HepG2 (cell line): Measurements from ENCODE around the gene PSMD1. TPM values are rescaled to one million over a fixed set of nuclear protein-coding genes. Genes with fewer than 3 reads are reported as not detected.
A peak's percentile ranks its signal among the peaks of the same experiment; 100 is the strongest.

Experiments
- BRCA1 ChIP-seq: sonication (generic); formaldehyde crosslinking; IDR thresholded peaks from 2 replicates; pipeline ENCODE4 v1.4.0; 2020; ENCODE audit warnings: missing genetic modification reagents
- BRF2 ChIP-seq: sonication (generic); formaldehyde crosslinking; IDR thresholded peaks from 2 replicates; pipeline ENCODE4 v1.8.1; 2022; ENCODE audit warnings: mild to moderate bottlenecking, missing genetic modification reagents
- CREM ChIP-seq, 2 experiments: sonication (generic) in 1 of 2; formaldehyde crosslinking in 1 of 2; IDR thresholded peaks; 2 replicates each; pipeline versions ENCODE4 v1.4.0 to v1.6.1; 2016 to 2020; ENCODE audit warnings: antibody characterized with exemption in 1 of 2, mild to moderate bottlenecking in 1 of 2, missing genetic modification reagents in 1 of 2
- EP300 ChIP-seq, 3 experiments: sonication (generic) in 1 of 3; formaldehyde crosslinking in 1 of 3; IDR thresholded peaks; 2 replicates each; pipeline versions ENCODE4 v1.5.1 to v1.6.1; 2011 to 2020; ENCODE audit warnings: low read depth in 2 of 3, low read length in 2 of 3, borderline replicate concordance in 1 of 3, improper control_type of control experiment in 1 of 3, mild to moderate bottlenecking in 1 of 3, missing genetic modification reagents in 1 of 3, moderate library complexity in 1 of 3
- FOXC1 ChIP-seq: sonication (generic); formaldehyde crosslinking; IDR thresholded peaks from 2 replicates; pipeline ENCODE4 v1.8.0; 2022; ENCODE audit warnings: mild to moderate bottlenecking, missing genetic modification reagents, borderline replicate concordance
- ISX ChIP-seq: sonication (generic); formaldehyde crosslinking; conservative IDR thresholded peaks from 2 replicates; pipeline ENCODE4 v1.5.0; 2020; ENCODE audit warnings: missing genetic modification reagents
- KAT8 ChIP-seq: IDR thresholded peaks from 2 replicates; pipeline ENCODE4 v1.6.1; 2016; ENCODE audit warnings: missing genetic modification reagents, missing compliant biosample characterization
- KMT2A ChIP-seq: sonication (generic); formaldehyde crosslinking; IDR thresholded peaks from 2 replicates; pipeline ENCODE4 v1.4.0; 2020; ENCODE audit warnings: missing genetic modification reagents
- POLR2G ChIP-seq: fragments of 200-400 bp; formaldehyde crosslinking; IDR thresholded peaks from 2 replicates; pipeline ENCODE4 v1.6.1; 2018; ENCODE audit warnings: mild to moderate bottlenecking, low read depth, low read length, moderate library complexity
- PRDM15 ChIP-seq: sonication (generic); formaldehyde crosslinking; IDR thresholded peaks from 2 replicates; pipeline ENCODE4 v1.4.0; 2020; ENCODE audit warnings: missing genetic modification reagents
- PRPF4 ChIP-seq: fragments of 200-400 bp; formaldehyde crosslinking; IDR thresholded peaks from 2 replicates; pipeline ENCODE4 v1.6.1; 2016; ENCODE audit warnings: low read length, low read depth; ENCODE audit not compliant: poor library complexity, severe bottlenecking
- ZBTB20 ChIP-seq: sonication (generic); formaldehyde crosslinking; IDR thresholded peaks from 2 replicates; pipeline ENCODE4 v1.8.1; 2023; ENCODE audit warnings: missing genetic modification reagents, low read depth, mild to moderate bottlenecking, borderline replicate concordance
- ZBTB21 ChIP-seq: sonication (generic); formaldehyde crosslinking; IDR thresholded peaks from 2 replicates; pipeline ENCODE4 v1.4.0; 2020; ENCODE audit warnings: missing genetic modification reagents
- ZBTB4 ChIP-seq: sonication (generic); formaldehyde crosslinking; IDR thresholded peaks from 2 replicates; pipeline ENCODE4 v1.4.0; 2020; ENCODE audit warnings: missing genetic modification reagents, mild to moderate bottlenecking, borderline replicate concordance
- ZFP41 ChIP-seq: sonication (generic); formaldehyde crosslinking; IDR thresholded peaks from 2 replicates; pipeline ENCODE4 v1.4.0; 2020; ENCODE audit warnings: mild to moderate bottlenecking, missing genetic modification reagents, borderline replicate concordance
- ZNF335 ChIP-seq: sonication (generic); formaldehyde crosslinking; IDR thresholded peaks from 2 replicates; pipeline ENCODE4 v1.4.0; 2020; ENCODE audit warnings: missing genetic modification reagents
- ZSCAN9 ChIP-seq: IDR thresholded peaks from 2 replicates; pipeline ENCODE4 v1.6.1; 2016; ENCODE audit warnings: borderline replicate concordance
- polyA plus RNA-seq, 8 experiments: library from polyadenylated mRNA; depleted of rRNA in 3 of 8; stranded (reverse) in 7 of 8; unstranded in 1 of 8; fragments of >200 nt; fragmentation: Illumina TruSeq in 4 of 8; extraction: Trizol in 4 of 8; gene quantifications; 2 replicates each; pipeline versions ENCODE4 v1.2.1 to v1.2.3, GENCODE V29; 2011 to 2016; ENCODE audit warnings: low read depth in 4 of 8, missing spikeins in 1 of 8, mixed read lengths in 1 of 8; ENCODE audit not compliant: insufficient read depth in 1 of 8
- total RNA-seq, 5 experiments: library from RNA; depleted of rRNA; stranded (reverse); fragments of >200 nt; fragmentation: Illumina TruSeq; extraction: Trizol; gene quantifications; 2 replicates each; pipeline ENCODE4 v1.2.3, GENCODE V29; 2016; ENCODE audit warnings: low read depth in 1 of 5

The PSMD1 gene
- total and polyA plus RNA-seq, 2 of the 13 experiments (the other 11 are each of a cell fraction or from before 2014, with no cell fraction given) = 136 to 191 TPM

- TF ChIP-seq POLR2G = peak; percentile 68; the same call in 1 of the 2 replicates
- TF ChIP-seq EP300 (IDR thresholded peaks at IDR 0.05; ENCODE audit: low read depth in 2 of 2, low read length in 2 of 2) = no peak
- TF ChIP-seq EP300 (CRISPR knock-in tag; IDR thresholded peaks at IDR 0.05; ENCODE audit: borderline replicate concordance) = no peak
- 0 out of 2 replicates have a peak, but pooled peaks have one; percentile 54 for TF ChIP-seq FOXC1 (CRISPR knock-in tag)
- TF ChIP-seq ZBTB21 (CRISPR knock-in tag) = no peak
- no peak for TF ChIP-seq ZBTB4 (CRISPR knock-in tag)
- peak; percentile 4; the same call in 1 of the 2 replicates for TF ChIP-seq KAT8 (CRISPR knock-in tag)
- 0 out of 2 replicates have a peak, but pooled peaks have one; percentile 11 for TF ChIP-seq ZFP41
- TF ChIP-seq BRCA1 (CRISPR knock-in tag) = no peak
- 0 out of 2 replicates have a peak, but pooled peaks have one; percentile 51 for TF ChIP-seq BRF2
- no peak for TF ChIP-seq ZNF335 (CRISPR knock-in tag)
- no peak for TF ChIP-seq KMT2A (CRISPR knock-in tag)
- no peak for TF ChIP-seq PRDM15
- 0 out of 2 replicates have a peak, but pooled peaks have one; percentile 1 for TF ChIP-seq ZSCAN9 (CRISPR knock-in tag)
- no peak for TF ChIP-seq ISX (CRISPR knock-in tag)
- no peak for TF ChIP-seq PRPF4
- TF ChIP-seq ZBTB20 (CRISPR knock-in tag) = no peak
- TF ChIP-seq CREM (IDR thresholded peaks at IDR 0.05) = no peak
- TF ChIP-seq CREM (CRISPR knock-in tag; IDR thresholded peaks at IDR 0.05) = no peak
Measured at GRCh38 chr2:231047923-231048915, 8.4 kb upstream of the PSMD1 start (continued).
